ENCODE data around the gene F5. TPM values are rescaled to one million over a fixed set of nuclear protein-coding genes. Genes with fewer than 3 reads are reported as not detected.

Gene F5
- polyA plus RNA-seq, 3 donors: 6.5 to 14.5 (median 7.1) TPM

GRCh38 chr1:169577981-169578738, 8.1 kb downstream of the F5 start:
- no peak overlapping the region for H3K4me3 ChIP-seq (replicated peaks in 1 of 3; ENCODE audit: low read depth in 2 of 3, low read length in 3 of 3)
- H3K4me1 Mint-ChIP-seq: peaks cover 5% of the 10 kb centered on the region
- peaks cover 0 to 2% (median 0%) of the 10 kb centered on the region in 7 donors for H3K9me3 Mint-ChIP-seq
- H3K27me3 Mint-ChIP-seq (ENCODE audit: low read depth in 3 of 3): peaks cover 0 to 8% (median 3%) of the 10 kb centered on the region in 3 donors
- DNase-seq: no peak
- no peaks in the 10 kb centered on the region for H3K27me3 ChIP-seq (ENCODE audit: control insufficient read depth in 2 of 2, insufficient read depth in 2 of 2, low read length in 2 of 2)
- no peak for TF ChIP-seq CTCF (IDR thresholded peaks at IDR 0.05)
- no peak overlapping the region for H3K4me3 Mint-ChIP-seq
- peaks cover 4% of the 10 kb centered on the region for H4K20me1 ChIP-seq (ENCODE audit: insufficient read depth, low read length)
- H3K9ac ChIP-seq (ENCODE audit: insufficient read depth, low read length, poor library complexity, severe bottlenecking): no peak overlapping the region
- H3K36me3 Mint-ChIP-seq: peaks cover 32 to 39% of the 10 kb centered on the region in 2 donors
- H3K36me3 ChIP-seq (replicated peaks in 1 of 2; ENCODE audit: control insufficient read depth in 1 of 2, insufficient read depth in 2 of 2, low read length in 2 of 2): peaks cover 13 to 55% of the 10 kb centered on the region in 2 donors
- no peaks in the 10 kb centered on the region for H3K9me3 ChIP-seq (replicated peaks in 1 of 2; ENCODE audit: control insufficient read depth in 1 of 2, insufficient read depth in 1 of 2, low read length in 2 of 2)
- intact Hi-C loops (cut with micrococcal nuclease): no loop called here
- no peaks in the 10 kb centered on the region for H3K79me2 ChIP-seq (ENCODE audit: insufficient read depth, low read length)
- no peak overlapping the region for H3K27ac ChIP-seq (ENCODE audit: low read depth in 1 of 2, low read length in 2 of 2)
- no peak overlapping the region for H2AFZ ChIP-seq (ENCODE audit: insufficient read depth, low read depth, low read length, poor library complexity, severe bottlenecking)
- no peak overlapping the region for H3K4me2 ChIP-seq (replicated peaks; ENCODE audit: extremely low read depth, low read length, poor library complexity, severe bottlenecking)
- 100% methylated on average over 1 of the region's 5 CpGs for WGBS (ENCODE audit: insufficient coverage)
- no peak overlapping the region for H3K27ac Mint-ChIP-seq
- H3K4me1 ChIP-seq (ENCODE audit: control insufficient read depth in 1 of 2, insufficient read depth in 2 of 2, low read length in 2 of 2): peaks cover 0 to 6% of the 10 kb centered on the region in 2 donors

GRCh38 chr1:169576935-169577331, 9.3 kb downstream of the F5 start:
- no peak for TF ChIP-seq CTCF (IDR thresholded peaks at IDR 0.05)
- H2AFZ ChIP-seq (ENCODE audit: insufficient read depth, low read depth, low read length, poor library complexity, severe bottlenecking): no peak overlapping the region
- H3K9me3 Mint-ChIP-seq: peaks cover 0 to 2% (median 0%) of the 10 kb centered on the region in 7 donors
- no peak for DNase-seq
- WGBS (ENCODE audit: insufficient coverage): no CpG with 5 or more reads among the region's 1 CpG
- H3K36me3 ChIP-seq (replicated peaks in 1 of 2; ENCODE audit: control insufficient read depth in 1 of 2, insufficient read depth in 2 of 2, low read length in 2 of 2): peaks cover 14 to 67% of the 10 kb centered on the region in 2 donors
- H3K4me1 ChIP-seq (ENCODE audit: control insufficient read depth in 1 of 2, insufficient read depth in 2 of 2, low read length in 2 of 2): no peaks in the 10 kb centered on the region
- H3K36me3 Mint-ChIP-seq: peaks cover 40 to 41% of the 10 kb centered on the region in 2 donors
- H3K27me3 Mint-ChIP-seq (ENCODE audit: low read depth in 3 of 3): peaks cover 0 to 8% (median 3%) of the 10 kb centered on the region in 3 donors
- no peak overlapping the region for H3K4me2 ChIP-seq (replicated peaks; ENCODE audit: extremely low read depth, low read length, poor library complexity, severe bottlenecking)
- peaks cover 8% of the 10 kb centered on the region for H4K20me1 ChIP-seq (ENCODE audit: insufficient read depth, low read length)
- H3K4me1 Mint-ChIP-seq: no peaks in the 10 kb centered on the region
- no peaks in the 10 kb centered on the region for H3K79me2 ChIP-seq (ENCODE audit: insufficient read depth, low read length)
- H3K27ac Mint-ChIP-seq: no peak overlapping the region
- no peak overlapping the region for H3K4me3 ChIP-seq (replicated peaks in 1 of 3; ENCODE audit: low read depth in 2 of 3, low read length in 3 of 3)
- H3K4me3 Mint-ChIP-seq: no peak overlapping the region
- H3K9me3 ChIP-seq (replicated peaks in 1 of 2; ENCODE audit: control insufficient read depth in 1 of 2, insufficient read depth in 1 of 2, low read length in 2 of 2): no peaks in the 10 kb centered on the region
- no peak overlapping the region for H3K9ac ChIP-seq (ENCODE audit: insufficient read depth, low read length, poor library complexity, severe bottlenecking)
- no peak overlapping the region for H3K27ac ChIP-seq (ENCODE audit: low read depth in 1 of 2, low read length in 2 of 2)
- H3K27me3 ChIP-seq (ENCODE audit: control insufficient read depth in 2 of 2, insufficient read depth in 2 of 2, low read length in 2 of 2): no peaks in the 10 kb centered on the region
- intact Hi-C loops (cut with micrococcal nuclease): no loop called here

Data from CD14-positive monocyte (primary cell).